Smooth muscle cell (in vitro differentiated cells): ENCODE measurements around the gene COL9A3. TPM values are rescaled to one million over a fixed set of nuclear protein-coding genes. Genes with fewer than 3 reads are reported as not detected.

Experiments
- DNase-seq: peaks from one replicate; lab custom pipeline; 2025; ENCODE audit not compliant: unreplicated experiment; lab: John Stamatoyannopoulos, UW
- H2AFZ ChIP-seq: fragments of 200-600 bp; sonication (generic); 2 replicates; pipeline ENCODE4 v1.6.0; 2016; ENCODE audit warnings: antibody characterized with exemption, low read depth, mild to moderate bottlenecking
- H3F3A ChIP-seq: fragments of 200-600 bp; sonication (generic); 2 replicates; pipeline ENCODE4 v1.6.0; 2017; ENCODE audit warnings: antibody characterized with exemption, low read depth
- H3K27ac ChIP-seq: fragments of 200-600 bp; sonication (generic); 2 replicates; pipeline ENCODE4 v1.5.1; 2016; ENCODE audit warnings: low read depth, mild to moderate bottlenecking
- H3K27me3 ChIP-seq: fragments of 200-600 bp; sonication (generic); 2 replicates; pipeline ENCODE4 v1.6.1; 2016; ENCODE audit warnings: low read depth, mild to moderate bottlenecking
- H3K36me3 ChIP-seq: fragments of 200-600 bp; sonication (generic); 2 replicates; pipeline ENCODE4 v1.5.1; 2016; ENCODE audit warnings: low read depth
- H3K4me1 ChIP-seq: fragments of 200-600 bp; sonication (generic); 2 replicates; pipeline ENCODE4 v1.5.1; 2016; ENCODE audit warnings: low read depth
- H3K4me2 ChIP-seq: fragments of 200-600 bp; sonication (generic); 2 replicates; pipeline ENCODE4 v1.6.0; 2016; ENCODE audit warnings: mild to moderate bottlenecking
- H3K4me3 ChIP-seq: fragments of 200-600 bp; sonication (generic); 2 replicates; pipeline ENCODE4 v1.5.1; 2016; ENCODE audit warnings: mild to moderate bottlenecking
- H3K79me2 ChIP-seq: fragments of 200-600 bp; sonication (generic); 2 replicates; pipeline ENCODE4 v1.6.0; 2016; ENCODE audit warnings: low read depth, mild to moderate bottlenecking
- H3K9ac ChIP-seq: fragments of 200-600 bp; sonication (generic); 2 replicates; pipeline ENCODE4 v1.6.0; 2016; ENCODE audit warnings: low read depth
- H3K9me3 ChIP-seq: fragments of 200-600 bp; sonication (generic); replicated peaks from 2 replicates; pipeline ENCODE4 v1.5.1; 2016; ENCODE audit warnings: low read depth
- H4K20me1 ChIP-seq: fragments of 200-600 bp; sonication (generic); 2 replicates; pipeline ENCODE4 v1.6.0; 2016; ENCODE audit warnings: low read depth
- CTCF ChIP-seq: fragments of 200-600 bp; sonication (generic); IDR thresholded peaks from 2 replicates; pipeline ENCODE4 v1.5.1; 2017; ENCODE audit warnings: borderline replicate concordance, mild to moderate bottlenecking, antibody characterized with exemption; ENCODE audit not compliant: insufficient read depth, poor library complexity, severe bottlenecking
- WGBS: methylation state at CpG from one replicate; pipeline ENCODE4 v1.1.7; 2016; ENCODE audit warnings: low lambda C conversion rate; 5-methylcytosine and 5-hydroxymethylcytosine counted together
- polyA plus RNA-seq: library from polyadenylated mRNA; unstranded; fragments of >200 nt; fragmentation: Nextera tagmentation; extraction: Ambion mirVana; gene quantifications from 2 replicates; pipeline ENCODE4 v1.2.1, GENCODE V29; 2016
- total RNA-seq: library from RNA; depleted of rRNA; stranded (reverse); fragments of >200 nt; gene quantifications from 2 replicates; pipeline ENCODE4 v1.2.3, GENCODE V29; 2014

The COL9A3 gene
- total and polyA plus RNA-seq, 2 experiments from 2014 or later: 23.0 to 77.4 TPM

- H3K4me3 ChIP-seq: no peak overlapping the region
- TF ChIP-seq CTCF: no peak
- no peaks in the 10 kb centered on the region for H3F3A ChIP-seq
- no peaks in the 10 kb centered on the region for H3K9me3 ChIP-seq
- H3K27me3 ChIP-seq: no peaks in the 10 kb centered on the region
- no peaks in the 10 kb centered on the region for H4K20me1 ChIP-seq
- no peaks in the 10 kb centered on the region for H3K79me2 ChIP-seq
- no peaks in the 10 kb centered on the region for H3K36me3 ChIP-seq
- H3K9ac ChIP-seq: no peak overlapping the region
- H3K27ac ChIP-seq: no peak overlapping the region
- no peak for DNase-seq
- H3K4me2 ChIP-seq: no peak overlapping the region
- 95% methylated on average over 27 of the region's 27 CpGs for whole genome bisulfite sequencing
- no peak overlapping the region for H2AFZ ChIP-seq
- no peaks in the 10 kb centered on the region for H3K4me1 ChIP-seq
Measured at GRCh38 chr20:62838128-62838891, 21.5 kb downstream of the COL9A3 start.

DNA sequence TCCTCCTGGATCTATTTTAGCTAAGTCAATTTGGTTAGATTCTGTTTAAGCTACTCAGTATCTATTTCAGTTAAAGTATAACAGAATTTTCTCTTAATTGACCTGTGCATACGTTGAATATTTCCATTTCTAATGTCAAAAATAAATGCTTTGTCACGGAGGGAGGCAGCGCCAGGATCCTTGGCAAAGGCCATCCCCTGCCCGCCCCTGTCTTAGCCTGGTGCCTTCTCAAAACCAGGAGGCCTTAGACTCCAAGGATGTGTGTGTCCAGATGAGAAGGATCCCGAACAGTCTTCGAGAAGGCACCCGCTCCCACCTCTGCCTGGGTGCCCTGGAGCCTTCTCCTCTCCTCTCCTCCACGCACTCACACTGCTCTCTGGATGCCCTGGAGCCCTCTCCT lies 22.4 kb downstream of the COL9A3 start:
- H3K27ac ChIP-seq: no peak overlapping the region
- no peak overlapping the region for H2AFZ ChIP-seq
- H3K4me3 ChIP-seq: no peak overlapping the region
- H3K4me1 ChIP-seq: no peaks in the 10 kb centered on the region
- WGBS: 97% methylated on average over 8 of the region's 8 CpGs
- H3K36me3 ChIP-seq: no peaks in the 10 kb centered on the region
- no peak overlapping the region for H3K4me2 ChIP-seq
- H3K9ac ChIP-seq: no peak overlapping the region
- no peaks in the 10 kb centered on the region for H3K27me3 ChIP-seq
- no peaks in the 10 kb centered on the region for H3K79me2 ChIP-seq
- no peak for DNase-seq
- H3K9me3 ChIP-seq: no peaks in the 10 kb centered on the region
- no peaks in the 10 kb centered on the region for H3F3A ChIP-seq
- H4K20me1 ChIP-seq: no peaks in the 10 kb centered on the region
- no peak for TF ChIP-seq CTCF

GRCh38 chr20:62839816-62840215 lies 23.0 kb downstream of the COL9A3 start:
- H3K36me3 ChIP-seq: no peaks in the 10 kb centered on the region
- H3F3A ChIP-seq: no peaks in the 10 kb centered on the region
- no peak overlapping the region for H3K4me2 ChIP-seq
- WGBS: 94% methylated on average over 8 of the region's 11 CpGs
- no peak overlapping the region for H3K4me3 ChIP-seq
- no peaks in the 10 kb centered on the region for H3K4me1 ChIP-seq
- no peak overlapping the region for H3K27ac ChIP-seq
- no peaks in the 10 kb centered on the region for H3K27me3 ChIP-seq
- H4K20me1 ChIP-seq: no peaks in the 10 kb centered on the region
- DNase-seq: no peak
- H2AFZ ChIP-seq: no peak overlapping the region
- H3K9ac ChIP-seq: no peak overlapping the region
- no peaks in the 10 kb centered on the region for H3K79me2 ChIP-seq
- H3K9me3 ChIP-seq: no peaks in the 10 kb centered on the region
- TF ChIP-seq CTCF: no peak
